Small intestine (tissue), 7 donors: Measurements from ENCODE around the gene ST7. TPM values are rescaled to one million over a fixed set of nuclear protein-coding genes. Genes with fewer than 3 reads are reported as not detected.

ENCODE experiments used
- DNase-seq, 2 donors: peaks; one replicate each; pipeline versions ENCODE4 v3.0.0 to v3.0.0-alpha.2; 2013
- FAIRE-seq: peaks from 2 replicates; lab custom pipeline; 2012; peaks lifted over from hg19 to GRCh38; lab: Jason Lieb, UNC
- H3K27ac ChIP-seq, 3 donors: one replicate each; pipeline ENCODE4 v1.5.1; 2013; ENCODE audit warnings: low read length in 2 of 3, mild to moderate bottlenecking in 2 of 3, control low read depth in 1 of 3, inconsistent platforms in 1 of 3, low read depth in 1 of 3, moderate library complexity in 1 of 3
- H3K27me3 ChIP-seq, 3 donors: one replicate each; pipeline ENCODE4 v1.6.1; 2013; ENCODE audit warnings: low read length in 3 of 3, inconsistent platforms in 1 of 3; ENCODE audit not compliant: control insufficient read depth in 3 of 3, insufficient read depth in 3 of 3
- H3K36me3 ChIP-seq, 3 donors: one replicate each; pipeline ENCODE4 v1.6.1; 2013; ENCODE audit warnings: low read length in 3 of 3, inconsistent platforms in 1 of 3, low read depth in 1 of 3, mild to moderate bottlenecking in 1 of 3, moderate library complexity in 1 of 3; ENCODE audit not compliant: control insufficient read depth in 3 of 3, insufficient read depth in 2 of 3
- H3K4me1 ChIP-seq, 3 donors: one replicate each; pipeline ENCODE4 v1.6.1; 2013; ENCODE audit warnings: low read length in 2 of 3, inconsistent platforms in 1 of 3, low read depth in 1 of 3, mild to moderate bottlenecking in 1 of 3, moderate library complexity in 1 of 3; ENCODE audit not compliant: control insufficient read depth in 3 of 3, insufficient read depth in 2 of 3
- H3K4me3 ChIP-seq, 3 donors: one replicate each; pipeline ENCODE4 v1.5.1; 2013; ENCODE audit warnings: low read length in 3 of 3, control low read depth in 1 of 3, inconsistent platforms in 1 of 3, low read depth in 1 of 3, mild to moderate bottlenecking in 1 of 3, moderate library complexity in 1 of 3
- H3K9me3 ChIP-seq, 2 donors: one replicate each; pipeline ENCODE4 v1.6.1; 2013; ENCODE audit warnings: low read depth in 1 of 2, low read length in 1 of 2; ENCODE audit not compliant: control insufficient read depth in 2 of 2, insufficient read depth in 1 of 2
- WGBS, 3 donors: extraction: QIAGEN DNeasy Blood & Tissue Kit; methylation state at CpG; one replicate each; pipeline ENCODE4 v1.1.7; 2013; 5-methylcytosine and 5-hydroxymethylcytosine counted together
- polyA plus RNA-seq, 4 donors: library from polyadenylated mRNA; stranded (reverse) in 3 of 4; unstranded in 1 of 4; fragments of 200-250 nt in 3 of 4; fragments of 120-200 nt in 1 of 4; gene quantifications; one replicate each; pipeline versions ENCODE4 v1.2.1 to v1.2.3, GENCODE V29; 2013
- donor health status: healthy with polysubstance abuse.
- donor health status: control.
- donor health status: control.
- donor health status: Bipolar disorder and iron deficiency.
- donor health status: healthy.

The ST7 gene
- polyA plus RNA-seq, 4 donors = 8.3 to 27.7 (median 13.0) TPM

GRCh38 chr7:117190746-117191435 lies 237.6 kb downstream of the ST7 start:
- H3K9me3 ChIP-seq = no peaks in the 10 kb centered on the region
- WGBS, 3 donors = 96 to 98% (median 96%) methylated on average over 9 of the region's 9 CpGs
- FAIRE-seq = no peak

GRCh38 chr7:117192108-117192507 lies 238.8 kb downstream of the ST7 start:
- Histone ChIP-seq H3K27ac (no peak overlapping the region), H3K4me3 (no peak overlapping the region), H3K4me1 (no peaks in the 10 kb centered on the region), H3K27me3 (no peaks in the 10 kb centered on the region), H3K36me3 (peaks cover 4 to 9% (median 8%) of the 10 kb centered on the region in 3 donors), H3K9me3 (no peaks in the 10 kb centered on the region)
- WGBS, 3 donors = 80 to 92% (median 90%) methylated on average over 1 of the region's 1 CpG
- FAIRE-seq = no peak
- no peak for DNase-seq

More at GRCh38 chr7:117190746-117191435, 237.6 kb downstream of the ST7 start:
- H3K27ac ChIP-seq = no peak overlapping the region
- H3K4me3 ChIP-seq = no peak overlapping the region
- no peaks in the 10 kb centered on the region for H3K4me1 ChIP-seq
- H3K36me3 ChIP-seq = peaks cover 4 to 9% (median 8%) of the 10 kb centered on the region in 3 donors
- no peak for DNase-seq
- no peaks in the 10 kb centered on the region for H3K27me3 ChIP-seq

- DNase-seq = no peak
Measured at GRCh38 chr7:117193564-117193963, 240.3 kb downstream of the ST7 start.

GRCh38 chr7:117194445-117194844 lies 241.1 kb downstream of the ST7 start:
- 92 to 97% (median 93%) methylated on average over 2 of the region's 2 CpGs for WGBS, 3 donors
- no peaks in the 10 kb centered on the region for H3K9me3 ChIP-seq
- DNase-seq (no peak), FAIRE-seq (no peak)
- no peak overlapping the region for H3K4me3 ChIP-seq
- no peaks in the 10 kb centered on the region for H3K4me1 ChIP-seq
- no peaks in the 10 kb centered on the region for H3K27me3 ChIP-seq
- no peak overlapping the region for H3K27ac ChIP-seq
- H3K36me3 ChIP-seq = peaks cover 4 to 19% (median 9%) of the 10 kb centered on the region in 3 donors

More at GRCh38 chr7:117193564-117193963, 240.3 kb downstream of the ST7 start:
- no peak overlapping the region for H3K27ac ChIP-seq
- no peak for FAIRE-seq
- no peaks in the 10 kb centered on the region for H3K4me1 ChIP-seq
- 93 to 98% (median 96%) methylated on average over 2 of the region's 2 CpGs for WGBS, 3 donors
- H3K27me3 ChIP-seq = no peaks in the 10 kb centered on the region
- no peaks in the 10 kb centered on the region for H3K9me3 ChIP-seq
- peaks cover 4 to 12% (median 9%) of the 10 kb centered on the region in 3 donors for H3K36me3 ChIP-seq
- no peak overlapping the region for H3K4me3 ChIP-seq

GRCh38 chr7:117195361-117196029 lies 242.2 kb downstream of the ST7 start:
- no peaks in the 10 kb centered on the region for H3K4me1 ChIP-seq
- no peak for FAIRE-seq
- H3K27ac ChIP-seq = no peak overlapping the region
- no peaks in the 10 kb centered on the region for H3K9me3 ChIP-seq
- DNase-seq = no peak
- 87 to 94% (median 89%) methylated on average over 4 of the region's 4 CpGs for WGBS, 3 donors
- no peaks in the 10 kb centered on the region for H3K27me3 ChIP-seq
- no peak overlapping the region for H3K4me3 ChIP-seq
- peaks cover 2 to 22% (median 2%) of the 10 kb centered on the region in 3 donors for H3K36me3 ChIP-seq

GRCh38 chr7:117200132-117200531 lies 246.8 kb downstream of the ST7 start:
- Histone ChIP-seq H3K4me1 (no peaks in the 10 kb centered on the region), H3K36me3 (peaks cover 0 to 29% (median 2%) of the 10 kb centered on the region in 3 donors), H3K4me3 (no peak overlapping the region), H3K9me3 (no peaks in the 10 kb centered on the region), H3K27me3 (no peaks in the 10 kb centered on the region), H3K27ac (no peak overlapping the region)
- WGBS, 3 donors = 45 to 84% (median 69%) methylated on average over 2 of the region's 2 CpGs
- no peak for FAIRE-seq
- DNase-seq = no peak

GRCh38 chr7:117200786-117201458 lies 247.6 kb downstream of the ST7 start:
- Histone ChIP-seq H3K4me3 (no peak overlapping the region), H3K36me3 (peaks cover 0 to 29% (median 2%) of the 10 kb centered on the region in 3 donors), H3K9me3 (no peaks in the 10 kb centered on the region), H3K27ac (no peak overlapping the region), H3K27me3 (no peaks in the 10 kb centered on the region), H3K4me1 (no peaks in the 10 kb centered on the region)
- no peak for FAIRE-seq
- 87 to 94% (median 93%) methylated on average over 4 of the region's 4 CpGs for WGBS, 3 donors
- no peak for DNase-seq

GRCh38 chr7:117202511-117202910 lies 249.2 kb downstream of the ST7 start:
- Histone ChIP-seq H3K27ac (no peak overlapping the region), H3K36me3 (peaks cover 0 to 29% (median 2%) of the 10 kb centered on the region in 3 donors), H3K4me3 (no peak overlapping the region), H3K9me3 (no peaks in the 10 kb centered on the region), H3K27me3 (no peaks in the 10 kb centered on the region), H3K4me1 (no peaks in the 10 kb centered on the region)
- no peak for DNase-seq
- WGBS, 3 donors = 63 to 79% (median 74%) methylated on average over 3 of the region's 3 CpGs
- no peak for FAIRE-seq
